HG02623 (cell line): ENCODE measurements around the gene RPS28.

Experiments used
- ATAC-seq: cut with Tn5 transposase; IDR thresholded peaks from one replicate; pipeline ENCODE4 v1.9.1; 2021; ENCODE audit warnings: moderate library complexity; ENCODE audit not compliant: unreplicated experiment

RPS28 gene

DNA sequence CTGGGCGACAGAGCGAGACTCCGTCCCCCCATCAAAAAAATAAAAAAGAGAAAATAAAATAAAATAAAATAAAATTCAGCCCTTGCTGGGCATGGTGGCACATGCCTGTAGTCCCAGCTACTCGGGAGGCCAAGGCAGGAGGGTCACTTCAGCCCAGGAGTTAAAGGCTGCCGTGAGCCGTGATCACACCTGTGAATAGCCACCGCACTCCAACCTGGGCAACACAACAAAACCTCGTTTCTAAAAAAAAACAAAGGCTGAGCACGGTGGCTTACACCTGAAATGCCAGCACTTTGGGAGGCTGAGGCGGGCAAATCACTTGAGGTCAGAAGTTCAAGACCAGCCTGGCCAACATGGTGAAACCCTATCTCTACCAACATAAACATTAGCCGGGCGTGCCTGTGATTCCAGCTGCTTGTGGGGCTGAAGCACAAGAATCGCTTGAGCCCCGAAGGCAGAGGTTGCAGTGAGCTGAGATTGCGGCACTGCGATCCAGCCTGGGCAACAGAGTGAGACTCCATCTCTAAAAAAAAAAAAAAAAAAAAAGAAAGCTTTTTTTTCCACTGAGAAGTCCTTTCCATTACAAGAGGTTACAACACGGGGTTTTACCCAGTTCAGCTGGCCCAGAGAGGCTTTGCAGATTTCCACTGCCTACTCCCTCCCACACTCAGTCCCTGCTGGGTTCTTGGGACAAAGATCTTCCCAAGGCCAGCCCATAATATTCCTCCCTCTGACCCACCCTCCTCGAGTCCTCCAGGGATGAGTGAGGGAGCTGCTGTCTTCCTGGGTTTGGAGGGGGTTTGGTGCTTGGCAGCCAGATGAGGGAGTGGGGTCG, 49.1 kb downstream of the RPS28 start:
- no peak for ATAC-seq

DNA sequence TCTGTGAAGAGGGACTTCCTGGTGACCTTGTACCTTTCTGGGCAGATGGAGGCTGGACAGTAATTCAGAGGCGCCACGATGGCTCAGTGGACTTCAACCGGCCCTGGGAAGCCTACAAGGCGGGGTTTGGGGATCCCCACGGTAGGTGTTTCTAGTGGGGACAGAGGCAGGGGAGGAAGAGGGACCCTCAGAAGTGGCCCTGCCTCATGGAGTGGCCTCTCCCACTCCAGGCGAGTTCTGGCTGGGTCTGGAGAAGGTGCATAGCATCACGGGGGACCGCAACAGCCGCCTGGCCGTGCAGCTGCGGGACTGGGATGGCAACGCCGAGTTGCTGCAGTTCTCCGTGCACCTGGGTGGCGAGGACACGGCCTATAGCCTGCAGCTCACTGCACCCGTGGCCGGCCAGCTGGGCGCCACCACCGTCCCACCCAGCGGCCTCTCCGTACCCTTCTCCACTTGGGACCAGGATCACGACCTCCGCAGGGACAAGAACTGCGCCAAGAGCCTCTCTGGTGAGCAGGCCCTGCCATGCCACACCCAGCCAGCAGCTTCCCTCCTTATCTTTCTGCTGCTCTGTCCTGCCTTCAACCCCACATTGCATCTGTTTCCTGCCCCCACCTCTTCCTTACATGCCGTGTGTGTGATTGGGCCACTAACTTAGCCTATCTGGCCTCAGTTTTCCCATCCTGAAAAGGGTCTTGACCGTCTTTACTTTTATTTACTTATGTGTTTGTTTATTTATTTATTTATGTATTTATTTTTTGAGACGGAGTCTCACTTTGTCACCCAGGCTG, 49.9 kb downstream of the RPS28 start:
- no peak for ATAC-seq
